Naive B cell (primary cell): ENCODE results near the gene SLIRP. TPM values are rescaled to one million over a fixed set of nuclear protein-coding genes. Genes with fewer than 3 reads are reported as not detected.

ENCODE experiments used
- ATAC-seq, 2 donors: fragments of 150-1000 bp; cut with Tn5 transposase; 2 replicates each; pipeline ENCODE4 v1.10.0; 2021; ENCODE audit warnings: low read depth in 2 of 2, mild to moderate bottlenecking in 2 of 2, moderate library complexity in 2 of 2
- DNase-seq: peaks from one replicate; pipeline ENCODE4 v3.0.0; 2022
- H3K27ac Mint-ChIP-seq, 6 donors: one replicate each; pipeline ENCODE4 v1.8.0; 2020 to 2022; ENCODE audit warnings: mild to moderate bottlenecking in 6 of 6, mixed read lengths in 6 of 6, moderate library complexity in 5 of 6, inconsistent platforms in 2 of 6
- H3K27me3 Mint-ChIP-seq, 3 donors: one replicate each; pipeline ENCODE4 v1.8.0; 2021 to 2022; ENCODE audit warnings: mixed read lengths in 3 of 3, mild to moderate bottlenecking in 1 of 3
- H3K36me3 Mint-ChIP-seq, 2 donors: one replicate each; pipeline ENCODE4 v1.8.0; 2020 to 2022; ENCODE audit warnings: mixed read lengths in 2 of 2, inconsistent platforms in 1 of 2, mild to moderate bottlenecking in 1 of 2
- H3K4me1 Mint-ChIP-seq, 3 donors: one replicate each; pipeline ENCODE4 v1.8.0; 2020 to 2022; ENCODE audit warnings: mixed read lengths in 3 of 3, inconsistent platforms in 1 of 3, mild to moderate bottlenecking in 1 of 3, moderate library complexity in 1 of 3
- H3K4me3 Mint-ChIP-seq, 8 donors: one replicate each; pipeline ENCODE4 v1.8.0; 2020 to 2022; ENCODE audit warnings: mild to moderate bottlenecking in 8 of 8, mixed read lengths in 8 of 8, moderate library complexity in 8 of 8, inconsistent platforms in 2 of 8
- H3K9me3 Mint-ChIP-seq, 7 donors: one replicate each; pipeline ENCODE4 v1.8.0; 2020 to 2022; ENCODE audit warnings: mixed read lengths in 7 of 7, mild to moderate bottlenecking in 5 of 7, inconsistent platforms in 2 of 7, moderate library complexity in 1 of 7
- polyA plus RNA-seq, 6 donors: library from polyadenylated mRNA; unstranded; fragments of 300-500 nt; fragmentation: Illumina TruSeq; gene quantifications; one replicate each; pipeline ENCODE4 v1.2.3, GENCODE V29; 2021; ENCODE audit warnings: low read depth in 6 of 6

The SLIRP gene
- polyA plus RNA-seq, 6 donors from 2014 or later = 199 to 247 (median 239) TPM

GRCh38 chr14:77752799-77753516 lies 45.1 kb downstream of the SLIRP start:
- no peaks in the 10 kb centered on the region for H3K9me3 Mint-ChIP-seq
- no peak overlapping the region for H3K27ac Mint-ChIP-seq
- DNase-seq (no peak), ATAC-seq (no peak)
- H3K36me3 Mint-ChIP-seq = peaks cover 14 to 26% of the 10 kb centered on the region in 2 donors
- H3K27me3 Mint-ChIP-seq = no peaks in the 10 kb centered on the region
- H3K4me3 Mint-ChIP-seq = peak overlapping the region in 1 of 8 donors; percentile 1
- H3K4me1 Mint-ChIP-seq = peaks cover 14 to 28% (median 18%) of the 10 kb centered on the region in 3 donors

- Mint-ChIP-seq H3K4me1 (peaks cover 21 to 38% (median 34%) of the 10 kb centered on the region in 3 donors), H3K9me3 (no peaks in the 10 kb centered on the region), H3K27me3 (no peaks in the 10 kb centered on the region), H3K4me3 (peak within 1 kb of the TSS; percentile 95 to 100 (median 96)), H3K27ac (peak within 1 kb of the TSS; percentile 97 to 99 (median 98)), H3K36me3 (no peaks in the 10 kb centered on the region)
- ATAC-seq = peak; percentile 87 to 91
- DNase-seq = peak; percentile 89
These were observed 52.7 kb downstream of the SLIRP start, which contains the start of gene SNW1 for GRCh38 chr14:77760381-77761204. Gene SNW1, minus strand, starts transcription at chr14:77761156. Its CDS starts 29 bp downstream, at chr14:77761127.

DNA sequence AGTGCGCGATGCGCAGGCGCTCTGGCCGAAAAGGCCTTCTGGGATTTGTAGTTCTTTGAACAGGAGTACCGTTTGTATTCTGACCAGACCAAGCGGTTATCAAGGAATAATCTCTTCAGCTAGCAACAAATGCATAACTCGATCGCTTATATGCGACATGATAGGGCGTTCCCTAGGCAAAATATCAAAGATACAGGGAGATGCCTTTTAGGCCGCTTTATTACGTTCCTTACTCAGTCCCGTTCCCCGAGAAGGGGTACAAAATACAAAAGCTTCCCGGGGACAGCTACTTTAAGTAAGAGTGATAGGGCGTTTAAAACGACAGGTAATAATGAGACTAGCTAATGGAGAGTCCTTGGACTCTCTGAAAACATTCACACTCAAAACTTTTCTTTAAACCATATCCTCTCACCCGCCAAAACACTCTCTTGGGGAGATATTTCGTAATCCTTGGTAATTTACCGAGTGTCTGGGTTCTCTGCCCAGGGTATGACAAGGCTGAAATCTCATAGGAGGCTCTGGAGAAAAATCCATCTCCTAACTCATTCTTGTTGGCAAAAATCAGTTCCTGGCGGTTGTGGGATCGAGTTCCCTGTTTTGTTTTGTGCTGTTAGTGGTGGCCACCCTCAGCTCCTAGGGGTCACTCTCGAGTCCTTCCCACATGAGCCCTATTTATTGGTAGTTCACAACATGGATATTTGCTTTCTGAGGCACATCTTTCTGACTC lies 53.5 kb downstream of the SLIRP start:
- H3K4me1 Mint-ChIP-seq = peaks cover 21 to 38% (median 28%) of the 10 kb centered on the region in 3 donors
- H3K9me3 Mint-ChIP-seq = no peaks in the 10 kb centered on the region
- H3K36me3 Mint-ChIP-seq = no peaks in the 10 kb centered on the region
- DNase-seq (no peak), ATAC-seq (peak; percentile 6 to 7)
- peak overlapping the region; percentile 95 to 100 (median 96) for H3K4me3 Mint-ChIP-seq
- peak overlapping the region; percentile 97 to 99 (median 98) for H3K27ac Mint-ChIP-seq
- H3K27me3 Mint-ChIP-seq = no peaks in the 10 kb centered on the region

- DNase-seq = no peak
- peak overlapping the region in 1 of 6 donors; percentile 84 for H3K27ac Mint-ChIP-seq
- H3K4me1 Mint-ChIP-seq = peaks cover 13 to 30% (median 17%) of the 10 kb centered on the region in 3 donors
- no peaks in the 10 kb centered on the region for H3K36me3 Mint-ChIP-seq
- ATAC-seq = no peak
- no peaks in the 10 kb centered on the region for H3K9me3 Mint-ChIP-seq
- H3K27me3 Mint-ChIP-seq = no peaks in the 10 kb centered on the region
- H3K4me3 Mint-ChIP-seq = peak overlapping the region in 1 of 8 donors; percentile 33
These were observed 55.4 kb downstream of the SLIRP start for GRCh38 chr14:77763316-77763715.

DNA sequence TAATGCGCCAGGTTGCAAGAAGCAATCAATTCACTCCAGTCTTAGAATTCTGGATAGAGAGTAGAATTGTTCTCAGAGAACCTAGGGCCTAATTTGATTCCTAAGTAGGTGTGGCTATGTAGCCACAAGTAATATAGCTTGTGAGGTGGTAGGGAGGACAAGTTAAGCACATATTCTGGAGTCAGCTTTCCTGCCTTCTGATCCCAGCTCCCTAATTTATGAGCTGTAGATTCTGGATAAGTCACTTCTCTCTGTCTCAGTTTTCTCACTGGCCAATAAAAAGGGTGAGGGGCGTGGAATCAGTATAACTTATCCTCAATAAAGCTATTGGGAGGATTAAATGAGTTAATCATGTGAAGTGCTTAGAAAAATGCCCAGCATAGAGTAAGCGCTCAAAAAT lies 56.1 kb downstream of the SLIRP start:
- H3K36me3 Mint-ChIP-seq = no peaks in the 10 kb centered on the region
- ATAC-seq (no peak), DNase-seq (no peak)
- H3K27me3 Mint-ChIP-seq = no peaks in the 10 kb centered on the region
- no peaks in the 10 kb centered on the region for H3K9me3 Mint-ChIP-seq
- H3K4me3 Mint-ChIP-seq = no peak overlapping the region
- no peak overlapping the region for H3K27ac Mint-ChIP-seq
- peaks cover 6 to 24% (median 10%) of the 10 kb centered on the region in 3 donors for H3K4me1 Mint-ChIP-seq

Other genes with a start within 250 kb of the SLIRP start
- under 1 TPM in 1 of 6 donors, not detected in 5; 0.57 TPM for gene ISM2, start 209.3 kb upstream of the SLIRP start, polyA plus RNA-seq
- 10 to 100 TPM in 5 of 6 donors, 1 to 10 TPM in 1; 2.1 to 37.2 (median 32.8) TPM for gene SPTLC2, start 91.5 kb upstream of the SLIRP start, polyA plus RNA-seq
- gene ALKBH1, start 80 bp upstream of the SLIRP start, polyA plus RNA-seq = 10 to 100 TPM in 3 of 6 donors, 1 to 10 TPM in 3; 5.9 to 11.4 (median 9.5) TPM
- 10 to 100 TPM; 51.9 to 89.9 (median 64.4) TPM for gene SNW1, start 53.1 kb downstream of the SLIRP start, polyA plus RNA-seq
- 1 to 10 TPM; 4.2 to 9.4 (median 5.4) TPM for gene ADCK1, start 92.0 kb downstream of the SLIRP start, polyA plus RNA-seq